Measurements from ENCODE around the gene SIX5. TPM values are rescaled to one million over a fixed set of nuclear protein-coding genes. Genes with fewer than 3 reads are reported as not detected.

Gene SIX5
- total RNA-seq, 1 experiment from 2014 or later: 38.7 TPM

DNA sequence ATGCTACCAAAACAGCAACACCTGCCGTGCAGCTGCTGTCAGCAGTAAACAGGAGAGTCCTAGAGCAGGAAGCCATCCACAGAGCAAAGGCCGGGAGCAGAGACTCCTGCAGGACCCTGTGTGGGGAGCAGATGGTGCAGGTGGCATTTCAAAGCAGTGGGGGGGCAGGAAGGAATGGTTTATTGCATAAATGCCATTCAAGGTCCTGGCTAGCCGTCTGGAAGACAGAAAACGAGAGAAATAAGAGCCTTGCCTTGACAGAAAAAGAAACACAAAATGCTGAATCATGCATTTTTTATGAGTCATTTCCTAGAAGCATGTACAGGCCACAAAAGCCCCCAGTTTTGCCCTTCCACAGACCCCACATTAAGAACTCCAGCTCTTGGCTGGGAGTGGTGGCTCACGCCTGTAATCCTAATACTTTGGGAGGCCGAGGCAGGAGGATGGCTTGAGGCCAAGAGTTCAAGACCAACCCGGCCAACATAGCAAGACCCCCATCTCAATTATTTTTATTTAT, 40.6 kb upstream of the SIX5 start:
- ChIA-PET POLR2A (no interaction called here), CTCF (no interaction called here)
- Histone ChIP-seq H3K4me1 (ENCODE audit: control insufficient read depth, insufficient read depth, low read length) (peaks cover 4% of the 10 kb centered on the region; the same call in 1 of the 2 replicates), H3K27me3 (ENCODE audit: control insufficient read depth, insufficient read depth, low read length) (no peaks in the 10 kb centered on the region), H3K27ac (ENCODE audit: low read length) (no peak overlapping the region), H3K36me3 (ENCODE audit: control insufficient read depth, insufficient read depth, low read length) (no peaks in the 10 kb centered on the region), H3K9me3 (ENCODE audit: control insufficient read depth, insufficient read depth, low read depth, low read length) (no peaks in the 10 kb centered on the region), H3K4me3 (ENCODE audit: low read depth in 2 of 2, low read length in 2 of 2) (no peak overlapping the region)
- no peak for DNase-seq (ENCODE audit: low read depth, low spot score)
- no TSS peak for BruUV-seq (replicated peaks)
- intact Hi-C loops (cut with micrococcal nuclease; ENCODE audit: unreplicated experiment) (no loop called here), in situ Hi-C loops (cut with HindIII; ENCODE audit: low pct_unique_long_range_greater_than_20kb, low sequenced_read_pairs) (no loop called here)
- no peak; the same call in 1 of the 2 replicates for ATAC-seq
- TF ChIP-seq, protein P1, sequence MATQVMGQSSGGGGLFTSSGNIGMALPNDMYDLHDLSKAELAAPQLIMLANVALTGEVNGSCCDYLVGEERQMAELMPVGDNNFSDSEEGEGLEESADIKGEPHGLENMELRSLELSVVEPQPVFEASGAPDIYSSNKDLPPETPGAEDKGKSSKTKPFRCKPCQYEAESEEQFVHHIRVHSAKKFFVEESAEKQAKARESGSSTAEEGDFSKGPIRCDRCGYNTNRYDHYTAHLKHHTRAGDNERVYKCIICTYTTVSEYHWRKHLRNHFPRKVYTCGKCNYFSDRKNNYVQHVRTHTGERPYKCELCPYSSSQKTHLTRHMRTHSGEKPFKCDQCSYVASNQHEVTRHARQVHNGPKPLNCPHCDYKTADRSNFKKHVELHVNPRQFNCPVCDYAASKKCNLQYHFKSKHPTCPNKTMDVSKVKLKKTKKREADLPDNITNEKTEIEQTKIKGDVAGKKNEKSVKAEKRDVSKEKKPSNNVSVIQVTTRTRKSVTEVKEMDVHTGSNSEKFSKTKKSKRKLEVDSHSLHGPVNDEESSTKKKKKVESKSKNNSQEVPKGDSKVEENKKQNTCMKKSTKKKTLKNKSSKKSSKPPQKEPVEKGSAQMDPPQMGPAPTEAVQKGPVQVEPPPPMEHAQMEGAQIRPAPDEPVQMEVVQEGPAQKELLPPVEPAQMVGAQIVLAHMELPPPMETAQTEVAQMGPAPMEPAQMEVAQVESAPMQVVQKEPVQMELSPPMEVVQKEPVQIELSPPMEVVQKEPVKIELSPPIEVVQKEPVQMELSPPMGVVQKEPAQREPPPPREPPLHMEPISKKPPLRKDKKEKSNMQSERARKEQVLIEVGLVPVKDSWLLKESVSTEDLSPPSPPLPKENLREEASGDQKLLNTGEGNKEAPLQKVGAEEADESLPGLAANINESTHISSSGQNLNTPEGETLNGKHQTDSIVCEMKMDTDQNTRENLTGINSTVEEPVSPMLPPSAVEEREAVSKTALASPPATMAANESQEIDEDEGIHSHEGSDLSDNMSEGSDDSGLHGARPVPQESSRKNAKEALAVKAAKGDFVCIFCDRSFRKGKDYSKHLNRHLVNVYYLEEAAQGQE (IDR thresholded peaks at IDR 0.05; ENCODE audit: insufficient read depth in 1 of 2, low read depth in 2 of 2, low read length in 1 of 2): no peak
- TF ChIP-seq POLR2AphosphoS5 (IDR thresholded peaks at IDR 0.05; ENCODE audit: low read depth, low read length) (no peak), TCF7L2 (IDR thresholded peaks at IDR 0.05; ENCODE audit: low read depth, low read length) (no peak), CTCF (IDR thresholded peaks at IDR 0.05) (no peak), SIN3A (IDR thresholded peaks at IDR 0.05; ENCODE audit: borderline replicate concordance, insufficient read depth, low read depth, low read length) (no peak)

DNA sequence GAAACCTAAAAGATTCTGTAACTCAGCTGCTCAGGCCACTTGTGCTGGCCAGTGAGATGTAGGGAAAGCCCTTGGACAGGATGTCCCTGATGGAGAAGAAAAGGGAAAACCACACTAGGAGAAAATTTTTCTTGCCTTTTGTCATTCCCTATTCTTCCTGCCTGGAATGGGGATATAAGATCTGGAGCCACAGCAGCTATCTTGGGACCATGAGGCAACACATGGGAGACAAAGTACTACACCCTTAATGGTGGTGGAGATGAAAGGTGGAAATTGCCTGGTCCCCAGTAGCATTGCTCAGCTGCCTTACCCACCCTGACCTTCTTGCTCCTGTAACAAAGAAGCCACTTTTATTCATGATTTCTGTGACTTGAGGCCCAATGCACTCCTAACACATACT, 36.7 kb upstream of the SIX5 start:
- Histone ChIP-seq H3K4me3 (ENCODE audit: low read depth in 2 of 2, low read length in 2 of 2) (no peak overlapping the region), H3K27ac (ENCODE audit: low read length) (no peak overlapping the region), H3K9me3 (ENCODE audit: control insufficient read depth, insufficient read depth, low read depth, low read length) (no peaks in the 10 kb centered on the region), H3K36me3 (ENCODE audit: control insufficient read depth, insufficient read depth, low read length) (no peaks in the 10 kb centered on the region), H3K27me3 (ENCODE audit: control insufficient read depth, insufficient read depth, low read length) (no peaks in the 10 kb centered on the region), H3K4me1 (ENCODE audit: control insufficient read depth, insufficient read depth, low read length) (peaks cover 4% of the 10 kb centered on the region; the same call in 1 of the 2 replicates)
- CTCF ChIA-PET: interaction anchor here (0.7 kb wide), 1 partner anchor 122 kb away, joined by 3 read pairs; no protein-coding TSS in a partner anchor
- POLR2A ChIA-PET: no interaction called here
- DNase-seq (ENCODE audit: low read depth, low spot score) (no peak), ATAC-seq (no peak)
- intact Hi-C loops (cut with micrococcal nuclease; ENCODE audit: unreplicated experiment) (no loop called here), in situ Hi-C loops (cut with HindIII; ENCODE audit: low pct_unique_long_range_greater_than_20kb, low sequenced_read_pairs) (no loop called here)
- BruUV-seq (replicated peaks): no TSS peak
- no peak for TF ChIP-seq POLR2AphosphoS5 (IDR thresholded peaks at IDR 0.05; ENCODE audit: low read depth, low read length)
- no peak for TF ChIP-seq CTCF (IDR thresholded peaks at IDR 0.05)
- no peak for TF ChIP-seq SIN3A (IDR thresholded peaks at IDR 0.05; ENCODE audit: borderline replicate concordance, insufficient read depth, low read depth, low read length)
- TF ChIP-seq TCF7L2 (IDR thresholded peaks at IDR 0.05; ENCODE audit: low read depth, low read length): no peak
- TF ChIP-seq, protein P1 (IDR thresholded peaks at IDR 0.05; ENCODE audit: insufficient read depth in 1 of 2, low read depth in 2 of 2, low read length in 1 of 2): no peak
